Measurements from ENCODE around the gene TBL1X.

DNA sequence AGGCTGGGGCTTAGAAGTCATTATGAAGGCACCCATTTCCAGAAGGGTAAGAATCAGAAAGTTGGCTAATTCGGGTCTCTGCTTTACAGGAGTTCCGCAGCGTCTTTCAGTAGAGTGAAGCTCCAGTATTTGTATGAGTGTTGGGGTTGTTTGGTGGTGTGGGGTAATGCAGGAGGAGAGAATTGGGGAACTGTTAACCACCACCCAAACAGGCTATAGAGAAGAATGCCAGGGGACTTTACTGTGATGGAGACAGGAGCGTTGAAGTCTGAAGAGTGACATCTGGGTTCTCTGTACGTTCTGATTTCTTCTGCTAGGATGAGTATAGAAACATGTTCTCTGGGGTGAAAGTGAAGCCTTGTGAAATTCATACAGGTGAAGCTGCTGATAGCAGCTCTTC, 96.3 kb downstream of the TBL1X start:
- TF ChIP-seq, protein P1, sequence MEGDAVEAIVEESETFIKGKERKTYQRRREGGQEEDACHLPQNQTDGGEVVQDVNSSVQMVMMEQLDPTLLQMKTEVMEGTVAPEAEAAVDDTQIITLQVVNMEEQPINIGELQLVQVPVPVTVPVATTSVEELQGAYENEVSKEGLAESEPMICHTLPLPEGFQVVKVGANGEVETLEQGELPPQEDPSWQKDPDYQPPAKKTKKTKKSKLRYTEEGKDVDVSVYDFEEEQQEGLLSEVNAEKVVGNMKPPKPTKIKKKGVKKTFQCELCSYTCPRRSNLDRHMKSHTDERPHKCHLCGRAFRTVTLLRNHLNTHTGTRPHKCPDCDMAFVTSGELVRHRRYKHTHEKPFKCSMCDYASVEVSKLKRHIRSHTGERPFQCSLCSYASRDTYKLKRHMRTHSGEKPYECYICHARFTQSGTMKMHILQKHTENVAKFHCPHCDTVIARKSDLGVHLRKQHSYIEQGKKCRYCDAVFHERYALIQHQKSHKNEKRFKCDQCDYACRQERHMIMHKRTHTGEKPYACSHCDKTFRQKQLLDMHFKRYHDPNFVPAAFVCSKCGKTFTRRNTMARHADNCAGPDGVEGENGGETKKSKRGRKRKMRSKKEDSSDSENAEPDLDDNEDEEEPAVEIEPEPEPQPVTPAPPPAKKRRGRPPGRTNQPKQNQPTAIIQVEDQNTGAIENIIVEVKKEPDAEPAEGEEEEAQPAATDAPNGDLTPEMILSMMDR (optimal IDR thresholded peaks at IDR 0.05 in 1 of 3, IDR thresholded peaks at IDR 0.05 in 1 of 3, conservative IDR thresholded peaks at IDR 0.05 in 1 of 3; ENCODE audit: extremely low read depth in 1 of 3, insufficient read depth in 2 of 3, low read length in 3 of 3): no peak
- TF ChIP-seq EZH2 (IDR thresholded peaks at IDR 0.05; ENCODE audit: low read length): no peak

All from keratinocyte (primary cell).